T-helper 2 cell (primary cell): ENCODE measurements around the gene SCFD2.
"Not testable (repeated sequence)": the region's sequence is repeated elsewhere in the genome, so short reads cannot be mapped to it uniquely, and the experiment has no call there.

Experiments used
- DNase-seq, 5 experiments: peaks; one replicate each; pipeline versions ENCODE4 v3.0.0 to v3.0.0-alpha.2; 2012 to 2022
- total RNA-seq, 2 donors: gene quantifications; one replicate each; lab custom pipeline; 2026; lab: John Stamatoyannopoulos, UW

The SCFD2 gene
- total RNA-seq = 16.5 to 22.8 reads per million in 2 donors

- peak; percentile 84 to 97 (median 96) for DNase-seq
Observed at GRCh38 chr4:53365486-53366300, at the start of gene SCFD2. SCFD2 (minus strand) TSS chr4:53366061.

- DNase-seq = not testable (repeated sequence)
Observed at GRCh38 chr4:53409479-53409878, 43.6 kb upstream of the SCFD2 start.

- no peak for DNase-seq
Observed at GRCh38 chr4:53380221-53380620, 14.4 kb upstream of the SCFD2 start.

- no peak for DNase-seq
Observed at GRCh38 chr4:53378171-53378482, 12.3 kb upstream of the SCFD2 start.

- peak; percentile 92 to 96 (median 94) for DNase-seq
Observed at GRCh38 chr4:53377319-53378170, 11.7 kb upstream of the SCFD2 start, which contains the start of gene FIP1L1. FIP1L1 (plus strand) TSS chr4:53377641; CDS start chr4:53377839, 198 bp downstream.

- no peak for DNase-seq
Observed at GRCh38 chr4:53376900-53377299, 11.0 kb upstream of the SCFD2 start.

- no peak for DNase-seq
Observed at GRCh38 chr4:53374777-53375258, 9.0 kb upstream of the SCFD2 start.

GRCh38 chr4:53371843-53372521 is 6.1 kb upstream of the SCFD2 start:
- DNase-seq = no peak

GRCh38 chr4:53371049-53371448 is 5.2 kb upstream of the SCFD2 start:
- DNase-seq = no peak

GRCh38 chr4:53367721-53368120 is 1.9 kb upstream of the SCFD2 start:
- no peak for DNase-seq

- DNase-seq = peak in 1 of 5 experiments; percentile 68
Observed at GRCh38 chr4:53366301-53366716, 448 bp upstream of the SCFD2 start.

GRCh38 chr4:53365121-53365485 is 758 bp downstream of the SCFD2 start:
- DNase-seq = peak in 1 of 5 experiments; percentile 15

- no peak for DNase-seq
Observed at GRCh38 chr4:53364624-53365023, 1.2 kb downstream of the SCFD2 start.

GRCh38 chr4:53362093-53362492 is 3.8 kb downstream of the SCFD2 start:
- no peak for DNase-seq

- no peak for DNase-seq
Observed at GRCh38 chr4:53361451-53361850, 4.4 kb downstream of the SCFD2 start.

GRCh38 chr4:53355930-53356521 is 9.8 kb downstream of the SCFD2 start:
- no peak for DNase-seq

GRCh38 chr4:53354012-53354722 is 11.7 kb downstream of the SCFD2 start:
- DNase-seq = no peak

GRCh38 chr4:53349091-53349491 is 16.8 kb downstream of the SCFD2 start:
- DNase-seq = no peak

- DNase-seq = no peak
Observed at GRCh38 chr4:53348046-53348445, 17.8 kb downstream of the SCFD2 start.

- DNase-seq = no peak
Observed at GRCh38 chr4:53346920-53347852, 18.7 kb downstream of the SCFD2 start.

- DNase-seq = not testable (repeated sequence)
Observed at GRCh38 chr4:53346392-53346791, 19.5 kb downstream of the SCFD2 start.
